Stimulated activated CD4-positive, alpha-beta T cell treated with anti-CD3 and anti-CD28 coated beads, Interleukin-1b, Interleukin-23, amount 100 ng/mL, for 1 hour (primary cell): ENCODE measurements around the gene ADCY10.
A peak's percentile ranks its signal among the peaks of the same experiment; 100 is the strongest.
"Not testable (repeated sequence)": the region's sequence is repeated elsewhere in the genome, so short reads cannot be mapped to it uniquely, and the experiment has no call there.

Experiments used
- DNase-seq, 2 donors: peaks; one replicate each; pipeline ENCODE4 v3.0.0-alpha.2; 2020; ENCODE audit warnings: low read depth in 2 of 2

The ADCY10 gene

GRCh38 chr1:167913895-167914496 lies at the start of gene ADCY10:
Gene ADCY10, minus strand, starts transcription at chr1:167914134. Its CDS starts 8,994 bp downstream, at chr1:167905140.
- DNase-seq, result no peak

GRCh38 chr1:167957710-167958109 lies 43.8 kb upstream of the ADCY10 start:
- no peak for DNase-seq

GRCh38 chr1:167955915-167956314 lies 42.0 kb upstream of the ADCY10 start:
- no peak for DNase-seq

GRCh38 chr1:167950569-167950968 lies 36.6 kb upstream of the ADCY10 start:
- no peak for DNase-seq

- DNase-seq, result no peak
These were observed 35.9 kb upstream of the ADCY10 start for GRCh38 chr1:167949785-167950184.

GRCh38 chr1:167947733-167948132 lies 33.8 kb upstream of the ADCY10 start:
- DNase-seq, result no peak

GRCh38 chr1:167943541-167943940 lies 29.6 kb upstream of the ADCY10 start:
- DNase-seq, result no peak

GRCh38 chr1:167940264-167940663 lies 26.3 kb upstream of the ADCY10 start:
- no peak for DNase-seq

GRCh38 chr1:167938080-167938636 lies 24.2 kb upstream of the ADCY10 start:
- no peak for DNase-seq

GRCh38 chr1:167937709-167938010 lies 23.7 kb upstream of the ADCY10 start:
- DNase-seq, result no peak

GRCh38 chr1:167936930-167937708 lies 23.2 kb upstream of the ADCY10 start, which contains the start of gene MPC2:
Gene MPC2, minus strand, starts transcription at chr1:167937072. Its CDS starts 1,231 bp downstream, at chr1:167935841.
- peak; percentile 3 to 30 for DNase-seq

- peak; percentile 89 to 91 for DNase-seq
These were observed 22.4 kb upstream of the ADCY10 start, which contains the start of gene DCAF6 for GRCh38 chr1:167936068-167936929. Gene DCAF6, plus strand, starts transcription at chr1:167936683. Its CDS starts 229 bp downstream, at chr1:167936912.

- no peak for DNase-seq
These were observed 21.5 kb upstream of the ADCY10 start for GRCh38 chr1:167935216-167936067.

GRCh38 chr1:167934426-167935215 lies 20.7 kb upstream of the ADCY10 start:
- no peak for DNase-seq

- DNase-seq, result no peak
These were observed 19.9 kb upstream of the ADCY10 start for GRCh38 chr1:167933788-167934187.

GRCh38 chr1:167929725-167930124 lies 15.8 kb upstream of the ADCY10 start:
- DNase-seq, result no peak

GRCh38 chr1:167928919-167929318 lies 15.0 kb upstream of the ADCY10 start:
- not testable (repeated sequence) for DNase-seq

- no peak for DNase-seq
These were observed 14.5 kb upstream of the ADCY10 start for GRCh38 chr1:167928457-167928852.

GRCh38 chr1:167927046-167927754 lies 13.3 kb upstream of the ADCY10 start:
- no peak for DNase-seq
